ENCODE data around the gene MCCC1.

DNA sequence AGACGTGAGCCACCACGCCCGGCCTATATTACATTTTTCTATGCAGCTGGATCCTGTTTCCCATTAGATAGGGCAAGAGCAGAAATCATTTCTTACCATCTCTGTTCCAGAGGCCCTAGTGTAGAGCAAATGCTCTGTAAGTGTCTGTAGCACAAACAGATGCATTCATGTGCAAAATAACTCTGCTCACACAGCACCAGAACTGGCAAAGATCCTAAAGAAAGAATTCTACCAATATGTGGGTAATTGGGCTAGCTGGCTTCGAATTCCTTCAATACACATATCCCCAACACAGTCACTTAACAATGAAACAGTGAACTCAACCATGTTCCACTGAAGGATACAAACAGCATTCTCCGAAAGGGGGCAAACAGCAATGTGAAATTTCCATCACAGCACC is 86.2 kb downstream of the MCCC1 start:
- TF ChIP-seq TAF1 (IDR thresholded peaks at IDR 0.05; ENCODE audit: borderline replicate concordance, insufficient read depth, low read length) (no peak), POLR2AphosphoS5 (IDR thresholded peaks at IDR 0.05; ENCODE audit: low read depth, low read length) (no peak), SIN3A (IDR thresholded peaks at IDR 0.05; ENCODE audit: borderline replicate concordance, insufficient read depth, low read length) (no peak)
- TF ChIP-seq, protein P1, sequence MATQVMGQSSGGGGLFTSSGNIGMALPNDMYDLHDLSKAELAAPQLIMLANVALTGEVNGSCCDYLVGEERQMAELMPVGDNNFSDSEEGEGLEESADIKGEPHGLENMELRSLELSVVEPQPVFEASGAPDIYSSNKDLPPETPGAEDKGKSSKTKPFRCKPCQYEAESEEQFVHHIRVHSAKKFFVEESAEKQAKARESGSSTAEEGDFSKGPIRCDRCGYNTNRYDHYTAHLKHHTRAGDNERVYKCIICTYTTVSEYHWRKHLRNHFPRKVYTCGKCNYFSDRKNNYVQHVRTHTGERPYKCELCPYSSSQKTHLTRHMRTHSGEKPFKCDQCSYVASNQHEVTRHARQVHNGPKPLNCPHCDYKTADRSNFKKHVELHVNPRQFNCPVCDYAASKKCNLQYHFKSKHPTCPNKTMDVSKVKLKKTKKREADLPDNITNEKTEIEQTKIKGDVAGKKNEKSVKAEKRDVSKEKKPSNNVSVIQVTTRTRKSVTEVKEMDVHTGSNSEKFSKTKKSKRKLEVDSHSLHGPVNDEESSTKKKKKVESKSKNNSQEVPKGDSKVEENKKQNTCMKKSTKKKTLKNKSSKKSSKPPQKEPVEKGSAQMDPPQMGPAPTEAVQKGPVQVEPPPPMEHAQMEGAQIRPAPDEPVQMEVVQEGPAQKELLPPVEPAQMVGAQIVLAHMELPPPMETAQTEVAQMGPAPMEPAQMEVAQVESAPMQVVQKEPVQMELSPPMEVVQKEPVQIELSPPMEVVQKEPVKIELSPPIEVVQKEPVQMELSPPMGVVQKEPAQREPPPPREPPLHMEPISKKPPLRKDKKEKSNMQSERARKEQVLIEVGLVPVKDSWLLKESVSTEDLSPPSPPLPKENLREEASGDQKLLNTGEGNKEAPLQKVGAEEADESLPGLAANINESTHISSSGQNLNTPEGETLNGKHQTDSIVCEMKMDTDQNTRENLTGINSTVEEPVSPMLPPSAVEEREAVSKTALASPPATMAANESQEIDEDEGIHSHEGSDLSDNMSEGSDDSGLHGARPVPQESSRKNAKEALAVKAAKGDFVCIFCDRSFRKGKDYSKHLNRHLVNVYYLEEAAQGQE (IDR thresholded peaks at IDR 0.05; ENCODE audit: insufficient read depth in 1 of 2, low read depth in 2 of 2, low read length in 2 of 2), result no peak
